Skeletal muscle tissue (tissue), 4 donors: ENCODE data around the gene E2F2. TPM values are rescaled to one million over a fixed set of nuclear protein-coding genes. Genes with fewer than 3 reads are reported as not detected.
A peak's percentile ranks its signal among the peaks of the same experiment; 100 is the strongest.

Experiments
- H3K27ac ChIP-seq: one replicate; pipeline ENCODE4 v1.7.0; 2013; ENCODE audit warnings: mild to moderate bottlenecking, low read depth, low read length, inconsistent platforms
- H3K27me3 ChIP-seq, 3 donors: one replicate each; pipeline ENCODE4 v1.7.0; 2013; ENCODE audit warnings: low read length in 3 of 3; ENCODE audit not compliant: control insufficient read depth in 3 of 3, insufficient read depth in 3 of 3
- H3K36me3 ChIP-seq, 3 donors: one replicate each; pipeline ENCODE4 v1.7.0; 2013; ENCODE audit warnings: low read length in 3 of 3; ENCODE audit not compliant: control insufficient read depth in 3 of 3, insufficient read depth in 3 of 3
- H3K4me1 ChIP-seq, 3 donors: one replicate each; pipeline ENCODE4 v1.7.0; 2013; ENCODE audit warnings: low read length in 3 of 3, mild to moderate bottlenecking in 3 of 3; ENCODE audit not compliant: control insufficient read depth in 3 of 3, insufficient read depth in 3 of 3
- H3K4me3 ChIP-seq, 3 donors: one replicate each; pipeline ENCODE4 v1.7.0; 2013; ENCODE audit warnings: low read length in 3 of 3
- H3K9ac ChIP-seq, 3 donors: one replicate each; pipeline ENCODE4 v1.7.0; 2013; ENCODE audit warnings: low read length in 3 of 3, mild to moderate bottlenecking in 3 of 3, moderate library complexity in 2 of 3, low read depth in 1 of 3
- H3K9me3 ChIP-seq, 3 donors: one replicate each; pipeline ENCODE4 v1.7.0; 2013; ENCODE audit warnings: low read length in 3 of 3; ENCODE audit not compliant: control insufficient read depth in 3 of 3
- total RNA-seq: library from RNA; depleted of rRNA; stranded (reverse); fragments of >200 nt; gene quantifications from one replicate; pipeline ENCODE4 v1.2.3, GENCODE V29; 2014
- donor health status: Osteomylitis.

The E2F2 gene
- total RNA-seq, 1 donor from 2014 or later = 5.7 TPM

DNA sequence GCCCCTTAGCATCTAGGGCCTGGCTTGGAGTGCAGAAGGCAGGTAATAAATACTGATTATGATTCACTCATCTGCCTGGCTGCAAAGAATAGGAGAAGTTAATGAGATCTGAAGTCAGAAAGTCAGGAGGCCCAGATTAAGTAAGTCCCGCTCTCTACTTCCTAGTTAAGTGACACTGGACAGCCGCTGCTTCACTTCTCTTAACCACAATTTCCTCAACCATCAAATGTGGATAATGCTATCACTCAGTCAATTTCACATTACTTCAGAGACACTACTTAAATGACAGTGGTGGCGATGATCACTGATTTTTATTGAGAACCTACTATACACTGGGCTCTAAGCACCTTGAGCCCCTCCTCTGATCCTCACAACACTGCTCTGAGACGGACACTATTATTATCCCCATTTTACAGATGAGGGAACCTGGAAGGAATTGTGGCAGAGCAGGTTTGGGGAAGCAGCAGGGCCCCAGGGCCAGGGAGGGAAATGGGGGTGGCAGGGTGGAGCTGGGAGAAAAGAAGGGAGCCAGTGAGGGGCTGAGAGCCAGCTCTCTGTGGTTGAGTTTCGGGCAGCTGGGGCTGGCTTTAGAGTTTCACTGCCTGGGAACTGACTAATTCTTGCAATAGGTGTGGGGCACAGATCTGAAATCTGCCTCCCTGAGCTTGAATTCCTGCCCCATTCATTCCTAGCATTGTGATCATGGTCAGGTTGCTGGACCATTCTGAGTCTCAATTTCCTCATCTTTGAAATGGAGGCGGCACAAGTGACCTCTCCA is 2.4 kb upstream of the E2F2 start:
- peaks cover 0 to 14% (median 6%) of the 10 kb centered on the region in 3 donors for H3K27me3 ChIP-seq
- H3K4me3 ChIP-seq = no peak overlapping the region
- H3K27ac ChIP-seq = no peak overlapping the region
- peaks cover 17 to 33% (median 22%) of the 10 kb centered on the region in 3 donors for H3K4me1 ChIP-seq
- H3K9me3 ChIP-seq = no peaks in the 10 kb centered on the region
- no peaks in the 10 kb centered on the region for H3K36me3 ChIP-seq
- H3K9ac ChIP-seq = no peak overlapping the region

DNA sequence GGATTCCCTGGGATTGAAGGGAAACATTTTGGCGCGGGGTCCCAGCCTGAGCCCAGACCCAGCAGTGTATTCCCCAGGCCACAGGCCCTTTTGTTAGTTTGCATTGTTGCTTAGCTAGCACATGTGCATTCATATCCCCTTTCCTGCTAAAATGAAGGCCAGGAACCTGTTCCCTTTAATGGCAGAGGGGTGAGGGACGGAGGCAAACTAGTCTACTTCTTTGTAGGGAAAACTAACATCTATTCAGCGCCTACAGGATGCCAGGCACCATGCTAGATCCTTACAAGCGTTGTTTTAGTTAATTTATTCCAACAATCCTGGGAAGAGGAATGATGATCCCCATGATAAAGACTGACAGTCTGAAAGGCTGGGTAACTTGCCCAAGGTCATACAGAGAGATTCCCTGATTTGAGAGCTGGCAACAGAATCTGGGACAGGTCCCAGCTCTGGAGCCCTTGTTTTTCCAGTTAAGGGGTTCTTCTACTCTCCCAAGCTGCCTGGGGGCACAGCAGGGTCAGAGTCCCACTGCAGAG is 595 bp upstream of the E2F2 start:
- Histone ChIP-seq H3K4me1 (peaks cover 30 to 50% (median 32%) of the 10 kb centered on the region in 3 donors), H3K9ac (peak overlapping the region in 2 of 3 donors; percentile 65 to 69), H3K9me3 (no peaks in the 10 kb centered on the region), H3K27ac (no peak overlapping the region), H3K4me3 (peak overlapping the region; percentile 54 to 72 (median 67)), H3K36me3 (no peaks in the 10 kb centered on the region), H3K27me3 (peaks cover 0 to 14% (median 6%) of the 10 kb centered on the region in 3 donors)

DNA sequence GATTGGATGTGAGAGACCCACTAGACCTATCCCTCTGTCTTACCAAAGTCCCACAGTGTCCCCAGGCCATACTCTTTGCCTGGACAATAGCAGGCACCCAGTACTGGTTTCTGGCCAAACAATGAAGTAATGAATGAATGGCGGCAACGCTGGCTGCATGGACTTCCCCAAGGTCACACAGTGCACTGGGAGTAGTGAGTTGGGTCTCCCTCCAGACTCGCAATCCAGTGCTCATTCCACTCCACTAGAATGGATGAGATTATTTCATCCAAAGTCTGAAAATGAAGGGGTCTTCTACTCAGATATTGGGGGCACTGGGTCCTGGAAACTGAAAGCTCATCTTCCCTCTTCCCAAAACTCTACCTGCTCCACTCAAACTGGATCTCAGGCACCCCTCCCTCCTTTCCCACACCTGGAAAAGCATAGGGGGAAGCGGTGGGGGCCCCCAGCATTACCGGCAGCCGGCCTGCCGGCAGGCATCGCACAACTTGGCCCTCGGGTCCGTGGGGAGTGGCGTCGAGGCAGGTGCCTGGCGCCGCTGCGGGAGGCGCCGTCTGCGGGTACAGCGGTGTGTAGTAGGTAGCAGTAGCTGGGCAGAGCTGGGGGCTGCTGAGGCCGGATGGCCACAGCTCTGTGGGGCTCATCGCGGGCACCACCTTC is 816 bp downstream of the E2F2 start:
- Histone ChIP-seq H3K4me3 (peak overlapping the region in 2 of 3 donors; percentile 61 to 67), H3K36me3 (no peaks in the 10 kb centered on the region), H3K9me3 (no peaks in the 10 kb centered on the region), H3K27me3 (peaks cover 0 to 14% (median 6%) of the 10 kb centered on the region in 3 donors), H3K27ac (no peak overlapping the region), H3K4me1 (peaks cover 30 to 57% (median 32%) of the 10 kb centered on the region in 3 donors), H3K9ac (peak overlapping the region in 2 of 3 donors; percentile 8 to 33)

DNA sequence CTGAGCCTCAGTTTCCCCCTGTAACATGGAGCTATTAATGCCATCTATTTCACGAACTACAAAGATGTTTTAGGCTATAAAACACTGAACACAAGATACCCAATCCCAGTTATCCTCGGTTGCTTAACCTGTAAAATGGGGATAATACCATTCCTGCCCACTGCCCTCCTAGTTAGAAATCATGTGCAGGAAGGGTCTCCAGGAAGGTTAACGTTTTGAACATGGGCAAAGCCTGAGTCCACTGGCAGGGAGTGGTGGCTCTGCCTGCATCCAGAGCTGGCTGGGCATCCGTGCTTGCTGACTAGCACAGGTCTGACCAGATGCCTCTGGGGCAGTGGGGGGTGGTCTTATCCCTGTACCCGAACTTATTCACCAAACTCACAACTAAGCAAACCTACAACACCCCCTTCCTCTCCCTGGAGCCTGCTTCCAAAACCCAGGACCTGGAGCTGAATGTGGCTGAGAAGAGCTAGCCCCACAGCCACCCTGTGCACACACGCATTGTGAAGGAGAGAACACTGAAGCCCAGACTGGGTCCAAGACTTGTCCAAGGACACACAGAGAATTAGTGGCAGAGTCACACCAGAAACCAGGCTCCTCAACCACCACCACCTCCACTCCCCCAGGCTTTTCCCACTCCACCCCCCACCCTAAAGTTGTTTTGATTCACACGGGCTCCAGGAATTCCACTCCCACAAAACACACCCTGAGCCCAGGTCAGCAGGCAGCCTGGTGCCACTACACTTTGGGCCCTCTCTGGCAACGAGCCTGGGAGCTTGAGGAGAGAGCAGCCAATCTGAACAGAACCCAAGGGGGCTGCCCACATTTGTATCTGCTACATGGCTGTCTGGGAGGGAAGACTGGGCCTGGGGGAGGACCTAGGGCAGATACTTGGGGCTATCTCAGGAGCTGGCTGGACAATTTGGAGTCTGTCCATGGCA is 1.6 kb downstream of the E2F2 start:
- Histone ChIP-seq H3K9me3 (no peaks in the 10 kb centered on the region), H3K27ac (peak overlapping the region; percentile 45), H3K9ac (no peak overlapping the region), H3K27me3 (peaks cover 0 to 14% (median 6%) of the 10 kb centered on the region in 3 donors), H3K4me1 (peaks cover 30 to 58% (median 32%) of the 10 kb centered on the region in 3 donors), H3K4me3 (no peak overlapping the region), H3K36me3 (no peaks in the 10 kb centered on the region)

DNA sequence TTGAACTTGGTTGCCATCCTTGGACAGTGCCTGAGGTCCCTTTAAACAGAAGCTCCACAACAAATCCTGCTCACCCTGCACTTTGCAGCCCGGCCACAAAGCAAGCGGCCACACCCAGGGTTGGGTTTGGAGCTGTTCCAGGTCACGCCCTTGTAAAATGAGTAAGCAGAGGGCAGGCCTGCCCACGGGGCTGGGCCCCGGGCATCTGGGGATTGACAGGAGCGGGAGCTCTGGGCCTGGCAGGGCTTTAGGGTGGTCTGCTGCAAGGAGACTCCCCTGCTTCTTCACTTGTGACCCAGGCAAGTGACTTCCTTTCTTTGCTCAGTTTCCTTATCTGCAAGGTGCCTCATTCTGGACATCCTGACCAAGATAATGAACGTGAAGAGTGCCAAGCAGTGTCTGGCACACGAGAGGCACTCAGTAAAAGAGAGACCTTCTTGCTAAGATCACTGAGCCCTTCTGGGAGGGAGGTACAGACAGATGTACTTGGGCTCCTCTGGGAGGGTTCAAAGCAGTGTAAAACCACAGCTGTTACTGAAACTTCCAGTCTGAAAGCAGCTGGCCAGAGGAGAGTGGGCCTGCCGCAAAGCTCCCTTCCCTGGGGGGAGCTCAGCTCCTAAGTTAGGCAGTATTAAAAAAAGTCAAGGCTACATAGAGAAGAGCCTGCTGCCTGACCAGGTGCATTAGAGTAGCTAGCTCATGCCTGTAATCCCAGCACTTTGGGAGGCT is 2.6 kb downstream of the E2F2 start:
- H3K9me3 ChIP-seq = no peaks in the 10 kb centered on the region
- H3K9ac ChIP-seq = peak overlapping the region in 2 of 3 donors; percentile 50 to 65
- peaks cover 0 to 14% (median 6%) of the 10 kb centered on the region in 3 donors for H3K27me3 ChIP-seq
- no peaks in the 10 kb centered on the region for H3K36me3 ChIP-seq
- peaks cover 30 to 58% (median 32%) of the 10 kb centered on the region in 3 donors for H3K4me1 ChIP-seq
- peak overlapping the region in 2 of 3 donors; percentile 29 to 48 for H3K4me3 ChIP-seq
- H3K27ac ChIP-seq = peak overlapping the region; percentile 45

DNA sequence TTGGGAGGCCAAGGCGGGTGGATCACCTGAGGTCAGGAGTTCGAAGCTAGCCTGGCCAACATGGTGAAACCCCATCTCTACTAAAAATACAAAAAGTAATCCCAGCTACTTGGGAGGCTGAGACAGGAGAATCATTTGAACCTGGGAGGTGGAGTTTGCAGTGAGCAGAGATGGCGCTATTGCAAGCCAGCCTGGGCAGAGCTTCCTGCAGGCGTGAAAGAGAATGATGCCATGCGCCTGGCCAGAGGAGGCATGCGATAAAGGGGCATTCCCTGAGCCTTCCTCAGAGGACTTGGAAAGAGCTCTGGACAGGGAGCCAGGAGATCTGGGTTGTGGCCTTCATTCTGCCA is 3.2 kb downstream of the E2F2 start:
- Histone ChIP-seq H3K9me3 (no peaks in the 10 kb centered on the region), H3K27me3 (peaks cover 0 to 14% (median 6%) of the 10 kb centered on the region in 3 donors), H3K9ac (peak overlapping the region in 2 of 3 donors; percentile 50 to 65), H3K4me1 (peaks cover 30 to 58% (median 32%) of the 10 kb centered on the region in 3 donors), H3K27ac (no peak overlapping the region), H3K4me3 (peak overlapping the region in 1 of 3 donors; percentile 48), H3K36me3 (no peaks in the 10 kb centered on the region)

DNA sequence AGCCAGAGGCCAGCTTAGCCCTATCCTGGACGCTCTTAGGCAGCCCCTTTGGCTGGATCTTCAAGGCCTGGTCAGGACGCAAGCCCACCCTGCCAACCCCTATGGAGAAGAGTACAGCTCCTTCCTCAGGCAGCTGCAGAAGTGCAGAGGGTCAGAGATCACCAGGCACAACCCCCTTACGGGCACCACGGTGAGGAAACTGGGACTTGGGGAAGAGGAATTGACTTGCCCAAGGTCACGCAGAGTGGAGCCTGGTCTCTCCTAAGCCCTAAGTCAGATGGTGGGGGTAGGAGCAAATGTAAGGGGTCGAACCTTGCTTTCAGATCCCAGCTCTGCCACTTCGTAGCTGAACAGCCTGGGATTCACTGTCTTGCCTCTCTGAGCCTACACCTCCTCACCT is 3.7 kb downstream of the E2F2 start:
- no peak overlapping the region for H3K27ac ChIP-seq

DNA sequence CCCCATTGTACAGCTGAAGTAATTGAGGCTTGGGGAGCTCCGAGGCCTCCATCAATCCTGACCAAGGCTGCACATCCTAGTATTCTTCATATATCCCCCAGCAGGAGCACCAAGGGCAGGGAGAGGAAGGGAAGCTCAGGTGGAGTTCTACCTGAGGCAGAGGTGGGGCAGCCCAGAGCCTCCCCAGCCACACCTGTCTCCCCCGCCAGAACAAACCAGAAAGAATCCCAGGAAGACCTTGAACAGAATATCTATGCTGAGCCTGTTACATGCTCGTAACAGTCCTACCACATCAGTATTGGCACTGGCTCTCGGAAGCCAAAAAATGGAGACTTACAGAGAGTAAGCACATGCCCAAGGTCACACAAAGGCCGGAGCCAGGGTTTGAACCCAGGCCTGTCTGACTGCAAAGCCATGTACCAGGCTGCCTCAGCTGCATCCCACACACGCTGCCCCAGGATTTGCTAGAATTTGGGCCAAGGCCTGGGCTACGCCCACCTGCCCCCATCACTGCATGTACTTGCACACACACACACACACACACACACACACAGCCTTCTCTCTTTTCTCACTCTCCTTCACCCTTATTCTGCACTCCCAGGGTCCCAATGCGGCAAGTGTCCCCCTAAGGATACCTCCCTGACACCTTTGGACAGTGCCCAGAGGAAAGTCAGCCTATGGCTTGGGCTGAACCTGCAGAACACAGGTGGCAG is 4.5 kb downstream of the E2F2 start:
- H3K27me3 ChIP-seq = peaks cover 0 to 14% (median 6%) of the 10 kb centered on the region in 3 donors
- no peaks in the 10 kb centered on the region for H3K36me3 ChIP-seq
- H3K9me3 ChIP-seq = no peaks in the 10 kb centered on the region
- no peak overlapping the region for H3K4me3 ChIP-seq
- peaks cover 26 to 54% (median 27%) of the 10 kb centered on the region in 3 donors for H3K4me1 ChIP-seq
- no peak overlapping the region for H3K9ac ChIP-seq
- H3K27ac ChIP-seq = no peak overlapping the region

More for the DNA sequence above, 3.7 kb downstream of the E2F2 start:
- Histone ChIP-seq H3K4me3 (no peak overlapping the region), H3K27me3 (peaks cover 0 to 14% (median 6%) of the 10 kb centered on the region in 3 donors), H3K9me3 (no peaks in the 10 kb centered on the region), H3K9ac (no peak overlapping the region), H3K4me1 (peaks cover 30 to 58% (median 32%) of the 10 kb centered on the region in 3 donors), H3K36me3 (no peaks in the 10 kb centered on the region)
